Neural cell (in vitro differentiated cells): ENCODE data around the gene TMEM127. TPM values are rescaled to one million over a fixed set of nuclear protein-coding genes. Genes with fewer than 3 reads are reported as not detected.

Experiments used
- H2AFZ ChIP-seq: fragments of 200-600, 300-800 bp; sonication (generic), shearing (Covaris generic); 2 replicates; pipeline ENCODE4 v1.6.0; 2014; ENCODE audit warnings: low read depth, mild to moderate bottlenecking, antibody characterized with exemption, low read length, moderate library complexity
- H3F3A ChIP-seq: fragments of 200-600 bp; shearing (Covaris generic); 2 replicates; pipeline ENCODE4 v1.6.1; 2016; ENCODE audit warnings: mild to moderate bottlenecking, moderate library complexity, mixed read lengths, antibody characterized with exemption, low read length; ENCODE audit not compliant: insufficient read depth, poor library complexity, severe bottlenecking
- H3K27ac ChIP-seq: fragments of 200-600, 300-800 bp; sonication (generic), shearing (Covaris generic); 2 replicates; pipeline ENCODE4 v1.5.1; 2014; ENCODE audit warnings: mild to moderate bottlenecking, low read length, moderate library complexity
- H3K27me3 ChIP-seq: fragments of 300-800, 200-600 bp; sonication (generic), shearing (Covaris generic); 2 replicates; pipeline ENCODE4 v1.6.0; 2014; ENCODE audit warnings: mild to moderate bottlenecking, low read depth, low read length, moderate library complexity; ENCODE audit not compliant: insufficient read depth
- H3K36me3 ChIP-seq: fragments of 300-800, 200-600 bp; sonication (generic), shearing (Covaris generic); 2 replicates; pipeline ENCODE4 v1.5.1; 2014; ENCODE audit warnings: mild to moderate bottlenecking, antibody characterized with exemption, low read length, moderate library complexity; ENCODE audit not compliant: insufficient read depth
- H3K4me2 ChIP-seq: fragments of 300-800, 200-600 bp; sonication (generic), shearing (Covaris generic); 2 replicates; pipeline ENCODE4 v1.6.0; 2014; ENCODE audit warnings: mild to moderate bottlenecking, low read length
- H3K4me3 ChIP-seq: fragments of 300-800, 200-600 bp; sonication (generic), shearing (Covaris generic); 2 replicates; pipeline ENCODE4 v1.5.1; 2014; ENCODE audit warnings: mild to moderate bottlenecking, low read length, moderate library complexity
- H3K79me2 ChIP-seq: fragments of 200-600 bp; shearing (Covaris generic); replicated peaks from 2 replicates; pipeline ENCODE4 v1.6.0; 2014; ENCODE audit warnings: mild to moderate bottlenecking, low read length, moderate library complexity; ENCODE audit not compliant: insufficient read depth
- H3K9ac ChIP-seq: fragments of 300-800, 200-600 bp; sonication (generic), shearing (Covaris generic); 2 replicates; pipeline ENCODE4 v1.6.1; 2016; ENCODE audit warnings: mild to moderate bottlenecking, low read length, mixed read lengths
- H3K9me2 ChIP-seq: fragments of 200-600 bp; shearing (Covaris generic); 2 replicates; pipeline ENCODE4 v1.6.1; 2016; ENCODE audit warnings: mild to moderate bottlenecking, low read length, mixed read lengths; ENCODE audit not compliant: insufficient read depth
- H3K9me3 ChIP-seq: fragments of 200-600, 300-800 bp; sonication (generic), shearing (Covaris generic); 2 replicates; pipeline ENCODE4 v1.6.1; 2016; ENCODE audit warnings: mild to moderate bottlenecking, mixed run types, low read length, moderate library complexity, mixed read lengths
- H4K20me1 ChIP-seq: fragments of 200-600 bp; shearing (Covaris generic); 2 replicates; pipeline ENCODE4 v1.6.1; 2016; ENCODE audit warnings: mild to moderate bottlenecking, mixed run types; ENCODE audit not compliant: insufficient read depth
- EP300 ChIP-seq: fragments of 450-650 bp; conservative IDR thresholded peaks from 2 replicates; pipeline ENCODE4 v1.6.1; 2014; ENCODE audit warnings: antibody characterized with exemption, mild to moderate bottlenecking, moderate library complexity; ENCODE audit not compliant: poor library complexity, severe bottlenecking
- EZH2 ChIP-seq: fragments of 200-600, 300-800 bp; shearing (Covaris generic), sonication (generic); IDR thresholded peaks from 2 replicates; pipeline ENCODE4 v1.6.1; 2014; ENCODE audit warnings: antibody characterized with exemption, low read length, borderline replicate concordance, mild to moderate bottlenecking; ENCODE audit not compliant: insufficient read depth, poor library complexity, severe bottlenecking
- MXI1 ChIP-seq: fragments of 450-650 bp; conservative IDR thresholded peaks from 2 replicates; pipeline ENCODE4 v1.6.1; 2014; ENCODE audit warnings: antibody characterized with exemption, mild to moderate bottlenecking; ENCODE audit not compliant: poor library complexity, severe bottlenecking
- POLR2AphosphoS5 ChIP-seq: IDR thresholded peaks from 2 replicates; pipeline ENCODE4 v1.6.1; 2012
- RAD21 ChIP-seq: fragments of 450-650 bp; conservative IDR thresholded peaks from 2 replicates; pipeline ENCODE4 v1.6.1; 2014; ENCODE audit warnings: antibody characterized with exemption, mild to moderate bottlenecking, moderate library complexity
- SMC3 ChIP-seq: fragments of 450-650 bp; conservative IDR thresholded peaks from 2 replicates; pipeline ENCODE4 v1.6.1; 2014; ENCODE audit warnings: antibody characterized with exemption, mild to moderate bottlenecking, moderate library complexity; ENCODE audit not compliant: poor library complexity
- TAF1 ChIP-seq: IDR thresholded peaks from 2 replicates; pipeline ENCODE4 v1.6.1; 2012; ENCODE audit warnings: low read depth
- polyA plus RNA-seq: library from polyadenylated mRNA; depleted of rRNA; stranded (reverse); fragments of >200 nt; gene quantifications from 2 replicates; pipeline ENCODE4 v1.2.3, GENCODE V29; 2014
- TF ChIP-seq, protein P1 (sequence below): IDR thresholded peaks from 2 replicates; pipeline ENCODE4 v1.6.1; 2012; ENCODE audit warnings: borderline replicate concordance
- TF ChIP-seq, protein P2 (sequence below): fragments of 450-650 bp; IDR thresholded peaks from 2 replicates; pipeline ENCODE4 v1.5.1; 2014; ENCODE audit warnings: antibody characterized with exemption, mild to moderate bottlenecking, moderate library complexity; ENCODE audit not compliant: poor library complexity, severe bottlenecking

TMEM127 gene
- polyA plus RNA-seq, 1 donor from 2014 or later: 19.1 TPM

DNA sequence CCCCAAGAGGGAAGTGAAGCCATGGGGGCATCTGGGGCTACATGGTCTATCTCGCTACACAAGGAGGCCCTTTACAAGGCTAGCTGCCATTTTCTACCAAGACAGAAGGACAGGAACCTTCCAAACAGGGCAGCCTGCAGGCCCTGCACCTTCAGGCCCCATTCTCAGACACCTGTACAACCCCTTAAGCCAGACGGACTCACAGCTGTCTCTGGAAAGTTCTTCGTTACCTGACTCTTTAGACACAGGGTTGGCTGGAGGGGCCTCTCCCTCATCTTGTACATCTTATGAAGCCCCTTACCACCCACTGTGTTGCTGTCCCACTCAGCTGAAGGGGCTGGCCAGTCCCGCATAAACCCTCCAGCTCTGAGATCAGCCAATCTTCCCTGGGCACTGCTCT lies 17.2 kb downstream of the TMEM127 start:
- Histone ChIP-seq H3K9me3 (no peaks in the 10 kb centered on the region), H2AFZ (no peak overlapping the region), H3K27ac (no peak overlapping the region), H3K36me3 (no peaks in the 10 kb centered on the region), H3K9me2 (no peaks in the 10 kb centered on the region), H3F3A (no peaks in the 10 kb centered on the region), H3K79me2 (no peaks in the 10 kb centered on the region), H3K4me3 (no peak overlapping the region), H3K9ac (no peak overlapping the region), H3K4me2 (no peak overlapping the region), H3K27me3 (no peaks in the 10 kb centered on the region), H4K20me1 (no peaks in the 10 kb centered on the region)
- TF ChIP-seq SMC3: no peak
- TF ChIP-seq, protein P1, sequence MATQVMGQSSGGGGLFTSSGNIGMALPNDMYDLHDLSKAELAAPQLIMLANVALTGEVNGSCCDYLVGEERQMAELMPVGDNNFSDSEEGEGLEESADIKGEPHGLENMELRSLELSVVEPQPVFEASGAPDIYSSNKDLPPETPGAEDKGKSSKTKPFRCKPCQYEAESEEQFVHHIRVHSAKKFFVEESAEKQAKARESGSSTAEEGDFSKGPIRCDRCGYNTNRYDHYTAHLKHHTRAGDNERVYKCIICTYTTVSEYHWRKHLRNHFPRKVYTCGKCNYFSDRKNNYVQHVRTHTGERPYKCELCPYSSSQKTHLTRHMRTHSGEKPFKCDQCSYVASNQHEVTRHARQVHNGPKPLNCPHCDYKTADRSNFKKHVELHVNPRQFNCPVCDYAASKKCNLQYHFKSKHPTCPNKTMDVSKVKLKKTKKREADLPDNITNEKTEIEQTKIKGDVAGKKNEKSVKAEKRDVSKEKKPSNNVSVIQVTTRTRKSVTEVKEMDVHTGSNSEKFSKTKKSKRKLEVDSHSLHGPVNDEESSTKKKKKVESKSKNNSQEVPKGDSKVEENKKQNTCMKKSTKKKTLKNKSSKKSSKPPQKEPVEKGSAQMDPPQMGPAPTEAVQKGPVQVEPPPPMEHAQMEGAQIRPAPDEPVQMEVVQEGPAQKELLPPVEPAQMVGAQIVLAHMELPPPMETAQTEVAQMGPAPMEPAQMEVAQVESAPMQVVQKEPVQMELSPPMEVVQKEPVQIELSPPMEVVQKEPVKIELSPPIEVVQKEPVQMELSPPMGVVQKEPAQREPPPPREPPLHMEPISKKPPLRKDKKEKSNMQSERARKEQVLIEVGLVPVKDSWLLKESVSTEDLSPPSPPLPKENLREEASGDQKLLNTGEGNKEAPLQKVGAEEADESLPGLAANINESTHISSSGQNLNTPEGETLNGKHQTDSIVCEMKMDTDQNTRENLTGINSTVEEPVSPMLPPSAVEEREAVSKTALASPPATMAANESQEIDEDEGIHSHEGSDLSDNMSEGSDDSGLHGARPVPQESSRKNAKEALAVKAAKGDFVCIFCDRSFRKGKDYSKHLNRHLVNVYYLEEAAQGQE: no peak
- no peak for TF ChIP-seq POLR2AphosphoS5
- TF ChIP-seq MXI1: no peak
- no peak for TF ChIP-seq EP300
- no peak for TF ChIP-seq RAD21

DNA sequence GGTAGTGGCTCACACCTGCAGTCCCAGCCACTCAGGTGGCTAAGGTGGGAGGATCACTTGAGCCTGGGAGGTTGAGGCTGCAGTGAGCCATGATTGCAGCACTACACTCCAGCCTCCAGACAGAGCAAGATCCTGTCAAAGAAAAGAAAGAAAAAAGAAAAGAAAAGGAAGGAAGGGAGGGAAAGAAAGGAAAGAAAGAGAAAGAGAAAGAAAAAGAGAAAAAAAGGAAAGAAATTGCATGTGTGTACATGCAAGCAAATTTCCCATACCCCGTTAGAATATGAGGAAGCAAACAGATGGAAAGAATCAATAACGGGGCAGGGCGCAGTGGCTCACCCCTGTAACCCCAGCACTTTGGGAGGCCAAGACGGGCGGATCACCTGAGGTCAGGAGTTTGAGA lies 17.9 kb downstream of the TMEM127 start:
- Histone ChIP-seq H3F3A (no peaks in the 10 kb centered on the region), H3K79me2 (no peaks in the 10 kb centered on the region), H3K9me2 (no peaks in the 10 kb centered on the region), H2AFZ (no peak overlapping the region), H3K4me2 (no peak overlapping the region), H3K9me3 (no peaks in the 10 kb centered on the region), H3K36me3 (no peaks in the 10 kb centered on the region), H3K4me3 (no peak overlapping the region), H3K27me3 (no peaks in the 10 kb centered on the region), H4K20me1 (no peaks in the 10 kb centered on the region), H3K9ac (no peak overlapping the region), H3K27ac (no peak overlapping the region)
- TF ChIP-seq POLR2AphosphoS5: no peak
- TF ChIP-seq, protein P2, sequence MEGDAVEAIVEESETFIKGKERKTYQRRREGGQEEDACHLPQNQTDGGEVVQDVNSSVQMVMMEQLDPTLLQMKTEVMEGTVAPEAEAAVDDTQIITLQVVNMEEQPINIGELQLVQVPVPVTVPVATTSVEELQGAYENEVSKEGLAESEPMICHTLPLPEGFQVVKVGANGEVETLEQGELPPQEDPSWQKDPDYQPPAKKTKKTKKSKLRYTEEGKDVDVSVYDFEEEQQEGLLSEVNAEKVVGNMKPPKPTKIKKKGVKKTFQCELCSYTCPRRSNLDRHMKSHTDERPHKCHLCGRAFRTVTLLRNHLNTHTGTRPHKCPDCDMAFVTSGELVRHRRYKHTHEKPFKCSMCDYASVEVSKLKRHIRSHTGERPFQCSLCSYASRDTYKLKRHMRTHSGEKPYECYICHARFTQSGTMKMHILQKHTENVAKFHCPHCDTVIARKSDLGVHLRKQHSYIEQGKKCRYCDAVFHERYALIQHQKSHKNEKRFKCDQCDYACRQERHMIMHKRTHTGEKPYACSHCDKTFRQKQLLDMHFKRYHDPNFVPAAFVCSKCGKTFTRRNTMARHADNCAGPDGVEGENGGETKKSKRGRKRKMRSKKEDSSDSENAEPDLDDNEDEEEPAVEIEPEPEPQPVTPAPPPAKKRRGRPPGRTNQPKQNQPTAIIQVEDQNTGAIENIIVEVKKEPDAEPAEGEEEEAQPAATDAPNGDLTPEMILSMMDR: no peak
- TF ChIP-seq EP300: no peak
- TF ChIP-seq MXI1: no peak
- TF ChIP-seq RAD21: no peak
- TF ChIP-seq, protein P1: no peak
- no peak for TF ChIP-seq SMC3
- no peak for TF ChIP-seq TAF1
- no peak for TF ChIP-seq EZH2
